GM18502 (cell line): ENCODE results near the gene SLC27A2.
"Not testable (repeated sequence)": the region's sequence is repeated elsewhere in the genome, so short reads cannot be mapped to it uniquely, and the experiment has no call there.

Source experiments
- ATAC-seq: cut with Tn5 transposase; IDR thresholded peaks from one replicate; pipeline ENCODE4 v1.9.1; 2021; ENCODE audit warnings: mild to moderate bottlenecking; ENCODE audit not compliant: unreplicated experiment, poor library complexity

SLC27A2 gene

DNA sequence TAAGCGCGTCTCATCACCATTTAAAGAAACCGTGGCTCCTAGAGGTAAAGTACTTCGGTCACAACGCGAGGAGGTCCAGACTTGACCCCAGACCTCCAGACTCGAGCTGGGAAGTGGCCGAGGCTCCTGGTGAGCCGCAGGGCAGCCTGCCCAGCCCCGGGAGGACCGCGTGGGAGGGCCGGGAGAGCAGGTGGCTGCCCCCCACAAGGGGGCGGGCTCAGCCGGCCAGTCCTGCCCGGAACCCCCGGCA, at the start of gene SLC27A2:
SLC27A2 (plus strand) TSS at position 228 of the 250 bp plus-strand sequence. CDS start 232 bp downstream, outside the sequence.
- ATAC-seq, result peak; percentile 61

DNA sequence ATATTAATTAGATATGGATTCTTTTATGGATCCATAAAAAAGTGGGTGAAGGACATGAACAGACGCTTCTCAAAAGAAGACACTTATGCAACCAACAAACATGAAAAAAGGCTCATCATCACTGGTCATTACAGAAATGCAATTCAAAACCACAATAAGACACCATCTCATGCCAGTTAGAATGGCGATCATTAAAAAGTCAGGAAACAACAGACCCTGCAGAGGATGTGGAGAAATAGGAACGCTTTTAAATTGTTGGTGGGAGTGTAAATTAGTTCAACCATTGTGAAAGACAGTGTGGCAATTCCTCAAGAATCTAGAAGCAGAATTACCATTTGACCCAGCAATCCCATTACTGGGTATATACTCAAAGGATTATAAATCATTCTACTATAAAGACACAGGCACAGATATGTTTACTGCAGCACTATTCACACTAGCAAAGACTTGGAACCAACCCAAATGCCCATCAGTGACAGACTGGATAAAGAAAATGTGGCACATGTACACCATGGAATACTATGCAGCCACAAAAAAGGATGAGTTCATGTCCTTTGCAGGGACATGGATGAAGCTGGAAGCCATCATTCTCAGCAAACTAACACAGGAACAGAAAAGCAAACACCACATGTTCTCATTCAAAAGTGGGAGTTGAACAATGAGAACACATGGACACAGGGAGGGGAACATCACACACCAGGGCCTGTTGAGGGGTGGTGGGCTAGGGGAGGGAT, 49.6 kb upstream of the SLC27A2 start:
- not testable (repeated sequence) for ATAC-seq

DNA sequence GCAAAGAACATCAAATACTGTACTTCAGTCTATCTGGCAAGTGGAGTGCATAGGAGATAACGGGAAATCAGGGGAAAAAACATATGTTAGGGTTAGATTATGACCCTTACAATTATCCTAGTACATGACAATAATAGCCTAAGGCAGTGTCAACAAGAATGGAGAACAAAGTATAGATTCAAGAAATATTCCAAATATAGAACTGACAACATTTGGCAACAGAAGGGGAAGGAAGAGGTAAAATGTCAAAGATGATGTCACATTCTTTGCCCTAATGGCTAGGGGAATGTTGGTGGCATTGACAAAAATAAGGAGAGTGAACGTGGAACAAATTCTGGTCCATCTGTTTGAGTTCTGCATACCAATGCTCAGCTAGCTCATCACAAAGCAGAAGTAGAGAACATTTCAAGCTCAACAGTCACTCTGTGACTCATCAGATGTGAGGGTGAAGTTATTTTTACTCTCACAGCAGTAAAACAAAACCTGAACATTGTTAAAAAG, 47.4 kb upstream of the SLC27A2 start:
- ATAC-seq, result peak; percentile 86

DNA sequence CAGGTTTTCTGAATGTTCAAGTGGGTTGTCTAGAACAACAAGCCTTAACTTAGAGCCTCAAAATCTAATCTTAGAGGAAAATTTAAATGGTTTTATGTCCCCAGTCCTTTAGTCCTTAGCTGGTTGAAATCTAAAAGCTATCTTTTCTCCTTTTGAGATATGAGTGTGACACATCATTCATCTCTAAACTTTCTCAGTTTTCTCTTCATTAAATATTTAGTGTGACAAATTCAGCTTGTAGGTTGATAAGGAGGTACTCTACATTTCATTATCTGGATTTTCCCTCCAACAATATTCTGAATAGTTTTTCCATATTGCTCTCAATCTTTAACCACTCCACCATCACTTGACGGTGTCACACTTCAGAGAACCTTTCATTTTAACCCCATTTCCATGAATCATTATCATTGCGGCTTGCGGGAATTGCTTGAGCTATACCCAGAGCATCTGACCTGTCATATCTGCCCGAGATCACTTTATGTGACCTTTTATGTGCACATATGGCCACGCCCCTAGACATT, 46.9 kb upstream of the SLC27A2 start:
- peak; percentile 66 for ATAC-seq

DNA sequence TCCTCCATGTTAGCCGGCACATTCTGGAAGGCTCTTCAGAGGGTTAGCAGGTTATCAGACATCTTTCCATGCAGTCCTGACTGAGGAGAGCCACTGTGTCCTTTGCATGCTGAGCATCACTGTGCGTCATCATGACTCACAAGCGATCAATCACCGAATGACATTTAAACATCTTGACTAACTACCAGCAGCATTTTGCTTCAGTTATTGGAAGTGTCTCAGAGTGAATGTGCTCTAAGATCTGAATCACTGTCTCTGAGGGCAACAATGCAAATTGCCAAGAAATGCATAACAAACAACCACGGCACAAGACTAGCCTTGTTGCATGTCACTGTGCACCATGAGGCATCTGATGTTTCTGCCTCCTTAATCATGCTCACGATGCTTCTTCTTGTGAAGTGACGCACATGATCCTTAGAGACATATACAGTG, 44.6 kb upstream of the SLC27A2 start:
- ATAC-seq, result no peak

DNA sequence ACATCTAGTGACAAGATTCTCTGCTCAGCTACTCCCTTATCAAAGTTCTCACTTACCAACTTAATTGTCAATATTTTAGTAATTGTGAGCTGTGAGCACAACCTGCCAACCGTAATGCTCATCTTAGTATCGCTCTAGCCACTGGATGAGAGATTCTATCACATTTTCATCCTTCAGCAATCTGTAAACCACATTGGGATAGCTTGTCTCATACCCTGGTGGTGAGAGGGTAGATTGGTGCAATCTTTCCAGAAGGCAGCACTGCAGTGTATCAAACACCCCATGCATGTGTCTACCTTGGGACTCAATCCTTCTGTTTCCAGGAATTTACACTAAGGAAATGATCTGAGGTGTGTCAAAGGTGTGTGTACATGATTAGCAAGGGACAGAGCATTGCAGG, 44.1 kb upstream of the SLC27A2 start:
- ATAC-seq, result no peak

DNA sequence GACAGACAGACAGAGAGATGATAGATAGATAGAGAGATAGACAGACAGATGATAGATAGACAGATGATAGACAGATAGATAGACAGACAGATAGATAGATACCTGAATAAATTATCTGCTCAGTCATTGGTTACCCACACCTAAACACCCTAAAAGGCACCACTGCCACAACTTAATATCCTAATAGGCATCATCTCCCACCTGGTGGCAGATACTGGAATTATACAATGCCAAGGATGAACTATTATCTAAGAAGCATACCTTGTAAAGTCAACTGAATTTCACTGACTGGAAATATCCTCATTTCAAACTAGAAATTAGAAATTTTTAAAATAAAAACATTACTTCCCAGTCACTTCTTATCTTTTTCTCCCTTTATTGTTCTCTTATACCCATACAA, 43.6 kb upstream of the SLC27A2 start:
- ATAC-seq, result no peak

DNA sequence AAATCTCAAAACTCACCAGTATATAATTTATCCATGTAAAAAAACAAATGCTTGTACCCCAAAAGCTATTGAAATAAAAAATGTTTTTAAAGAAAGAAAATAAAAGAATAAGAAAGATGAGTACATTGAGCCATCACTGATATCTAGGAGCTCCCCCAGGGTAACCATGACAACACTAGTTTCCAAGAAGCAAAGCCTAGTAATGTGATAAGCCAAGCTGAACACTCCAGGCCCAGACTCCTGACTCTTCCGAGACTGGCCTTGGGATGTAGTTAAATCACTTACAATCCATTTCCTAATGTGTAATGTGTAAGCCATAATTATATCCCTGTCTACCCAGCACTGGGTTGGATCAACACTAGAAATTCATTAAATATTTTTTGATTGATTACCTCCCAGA, 41.9 kb upstream of the SLC27A2 start:
- no peak for ATAC-seq

DNA sequence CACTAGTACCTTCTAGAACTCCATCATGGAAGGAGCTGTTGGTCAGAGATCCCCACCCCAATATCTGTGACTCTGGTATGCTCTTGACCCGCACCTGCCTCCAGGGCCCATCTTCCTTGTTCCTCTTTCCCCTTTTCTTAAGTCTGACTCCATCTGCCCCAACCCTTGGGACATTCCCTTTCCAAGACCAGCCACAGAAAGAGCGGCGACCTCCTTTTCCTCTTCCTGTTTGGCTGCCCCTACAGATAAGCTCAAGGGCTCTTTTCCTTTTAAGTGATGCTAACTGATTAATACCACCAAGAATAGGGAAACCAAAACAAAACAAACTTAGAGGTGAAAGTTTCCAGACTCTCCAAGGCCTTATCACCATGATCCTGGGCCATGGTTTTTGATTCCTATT, 41.0 kb upstream of the SLC27A2 start:
- no peak for ATAC-seq

DNA sequence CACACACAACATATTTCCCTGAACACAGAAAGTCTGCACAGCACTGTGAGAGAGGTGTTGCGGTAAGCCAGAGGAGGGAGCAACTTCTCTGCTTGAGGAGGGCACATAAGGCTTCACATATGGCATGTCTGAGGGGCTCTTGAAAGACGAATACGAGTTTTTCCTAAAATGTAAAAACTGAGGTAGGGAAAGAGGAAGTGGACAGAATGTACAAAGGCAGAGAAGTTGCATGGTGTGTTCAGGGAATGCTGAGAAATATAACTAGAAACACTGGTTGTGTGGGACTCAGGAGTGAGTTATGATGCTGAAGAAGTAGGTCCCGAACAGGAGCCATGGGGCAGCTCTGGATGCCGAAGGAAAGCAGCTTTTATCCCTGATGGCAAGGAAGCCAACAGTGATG, 40.1 kb upstream of the SLC27A2 start:
- no peak for ATAC-seq

DNA sequence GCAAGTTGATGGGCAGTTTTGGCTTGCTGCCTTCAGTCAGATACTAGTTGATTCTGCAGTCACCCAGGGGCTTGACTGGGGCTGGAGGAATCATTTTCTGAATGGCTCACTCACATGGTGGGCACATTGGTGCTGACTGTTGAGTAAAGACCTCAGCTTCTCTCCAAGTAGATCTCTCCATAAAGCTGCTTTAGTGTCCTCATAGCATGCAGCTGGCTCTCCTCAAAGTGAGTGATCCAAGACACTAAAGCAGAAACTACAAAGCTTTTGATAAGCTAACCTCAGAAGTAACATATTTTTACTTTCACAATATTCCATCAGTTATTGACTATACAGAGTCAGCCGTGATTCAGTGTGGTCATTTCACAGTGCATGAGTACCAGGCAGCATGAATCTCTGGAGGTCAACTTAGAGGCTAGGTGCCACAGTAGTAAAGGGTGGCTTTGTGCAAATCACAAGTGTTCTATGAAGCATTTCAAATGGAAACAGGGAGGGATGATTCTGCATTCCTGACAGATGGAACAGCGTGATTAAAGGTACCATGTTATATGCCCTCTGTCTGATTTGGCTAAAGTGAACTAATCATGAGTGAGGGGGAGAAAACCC, 38.6 kb upstream of the SLC27A2 start:
- no peak for ATAC-seq

DNA sequence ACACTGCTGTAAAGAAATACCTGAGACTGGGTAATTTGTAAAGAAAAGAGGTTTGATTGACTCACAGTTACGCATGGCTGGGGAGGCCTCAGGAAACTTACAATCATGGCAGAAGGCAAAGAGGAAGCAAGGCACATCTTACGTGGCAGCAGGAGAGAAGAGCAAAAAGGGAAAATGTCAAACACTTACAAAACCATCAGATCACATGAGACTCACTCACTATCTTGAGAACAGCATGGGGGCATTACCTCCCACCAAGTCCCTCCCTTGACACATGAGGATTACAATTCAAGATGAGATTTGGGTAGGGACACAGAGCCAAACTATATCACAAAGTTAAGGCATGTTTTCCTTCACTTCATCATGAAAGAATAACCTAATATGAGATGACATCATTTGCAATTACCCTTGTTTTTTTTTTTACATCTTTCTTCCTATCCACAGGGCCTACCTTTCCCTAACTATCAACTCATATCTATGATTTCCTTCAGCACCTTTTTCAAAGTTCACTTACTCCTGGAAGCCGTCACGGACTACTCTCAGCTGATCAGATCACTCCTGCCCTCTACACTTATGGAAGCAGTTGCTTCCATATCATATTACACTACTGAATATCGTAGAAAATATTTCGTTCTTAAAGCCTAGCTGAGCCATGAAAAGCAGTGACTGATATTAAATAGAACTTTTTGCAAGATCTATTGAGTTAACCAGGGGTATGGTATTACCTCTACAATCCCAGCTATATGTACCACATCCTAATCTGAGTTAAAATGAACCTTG, 37.5 kb upstream of the SLC27A2 start:
- ATAC-seq, result no peak

DNA sequence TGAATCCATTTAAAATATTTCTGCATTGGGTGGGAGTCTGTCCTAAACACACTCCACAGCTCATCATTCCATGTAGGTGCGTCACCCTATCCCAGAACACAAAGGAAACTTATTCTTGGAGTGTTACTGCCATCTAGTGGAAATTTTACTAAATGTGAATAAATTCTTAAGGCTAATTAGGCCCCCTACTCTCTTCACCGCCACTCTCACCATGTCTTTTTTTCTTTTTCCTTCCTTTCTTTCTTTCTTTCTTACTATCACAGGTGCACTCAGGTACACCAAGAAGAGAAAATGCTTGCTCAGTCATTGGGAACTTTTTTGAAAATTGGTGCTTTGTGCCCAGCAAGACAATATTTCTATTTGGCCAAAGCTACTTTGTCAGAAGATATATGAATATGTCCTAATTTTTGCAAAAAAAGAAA, 36.5 kb upstream of the SLC27A2 start:
- ATAC-seq, result no peak

DNA sequence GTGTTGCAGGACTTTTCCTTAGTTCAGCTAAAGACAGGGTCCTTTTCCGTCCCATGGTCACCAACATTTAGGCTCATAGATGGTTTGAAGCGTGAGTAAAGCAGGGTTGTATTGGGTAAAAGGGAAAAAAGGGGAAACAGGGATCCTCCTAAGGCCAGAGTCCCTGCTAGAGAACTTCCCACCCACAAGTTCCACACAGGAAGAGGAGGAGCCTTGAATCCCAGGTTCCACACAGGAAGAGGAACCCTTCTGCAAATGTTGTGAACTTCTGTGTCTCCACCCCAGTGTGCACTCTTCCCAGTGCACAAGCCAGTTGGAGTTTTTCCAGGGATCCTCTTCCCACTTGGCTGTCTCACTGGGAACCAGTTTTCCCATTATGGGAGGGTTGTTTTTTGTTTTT, 35.4 kb upstream of the SLC27A2 start:
- no peak for ATAC-seq

DNA sequence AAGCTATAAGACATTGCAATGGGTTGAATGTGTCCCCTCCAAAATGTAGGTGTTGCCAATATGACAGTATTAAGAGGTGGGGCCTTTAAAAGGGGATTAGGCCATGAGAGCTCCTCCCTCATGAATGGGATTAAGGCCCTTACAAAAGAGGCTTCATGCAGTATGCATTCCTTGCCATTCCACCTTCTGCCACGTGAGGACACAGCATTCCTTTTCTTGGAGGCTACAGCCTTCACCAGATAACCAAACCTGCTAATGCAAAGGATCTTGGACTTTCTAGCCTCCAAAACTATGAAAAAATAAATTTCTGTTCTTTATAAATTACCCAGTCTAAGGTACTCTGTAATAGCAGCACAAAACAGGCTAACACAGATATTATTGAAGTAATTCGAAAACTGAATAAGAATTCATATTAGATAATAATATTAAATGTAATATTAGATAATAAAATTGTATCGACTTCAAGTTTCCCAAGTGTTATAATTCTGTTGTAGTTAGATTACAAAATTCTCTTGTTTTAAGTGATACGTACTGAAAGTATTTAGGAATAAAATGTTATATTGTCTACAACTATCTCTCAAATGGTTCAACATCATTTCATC, 33.5 kb upstream of the SLC27A2 start:
- ATAC-seq, result no peak

DNA sequence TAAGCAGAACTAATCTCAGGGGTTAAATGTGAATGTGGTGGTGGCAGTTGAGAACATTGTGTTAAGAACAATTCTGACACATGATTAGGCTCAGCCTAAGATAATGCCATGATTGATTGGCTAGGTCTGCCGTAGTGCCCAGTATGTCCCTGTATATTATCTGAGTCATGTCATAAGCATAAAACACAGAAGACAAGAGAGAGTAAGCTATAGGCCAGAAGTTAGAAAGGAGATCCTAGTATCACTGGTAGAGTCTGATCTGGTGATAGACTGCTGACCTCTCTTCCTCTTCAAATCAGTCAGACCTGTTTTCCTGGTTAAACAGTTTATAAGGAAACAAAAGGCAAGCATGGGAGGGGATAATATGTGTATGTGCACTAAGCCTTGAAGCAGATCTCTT, 32.9 kb upstream of the SLC27A2 start:
- no peak for ATAC-seq

DNA sequence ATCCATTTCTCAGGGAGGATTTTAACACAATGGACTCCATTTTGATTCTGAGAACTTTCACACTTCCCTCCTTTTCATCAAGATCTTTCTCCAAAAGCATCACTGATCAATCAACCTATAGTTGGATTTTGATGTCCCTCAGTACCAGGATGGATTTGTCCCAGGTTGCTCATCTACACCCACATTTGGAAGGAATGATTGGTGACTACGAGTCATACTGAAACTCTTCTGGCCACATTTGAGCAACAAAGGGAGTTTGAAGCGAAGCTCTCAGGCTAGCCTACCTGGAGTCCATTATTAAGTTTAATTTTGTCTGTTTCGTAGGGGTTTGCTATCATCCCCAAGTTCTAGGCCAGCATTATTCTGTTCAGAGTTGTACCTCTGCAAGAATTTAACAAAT, 31.6 kb upstream of the SLC27A2 start:
- ATAC-seq, result no peak

DNA sequence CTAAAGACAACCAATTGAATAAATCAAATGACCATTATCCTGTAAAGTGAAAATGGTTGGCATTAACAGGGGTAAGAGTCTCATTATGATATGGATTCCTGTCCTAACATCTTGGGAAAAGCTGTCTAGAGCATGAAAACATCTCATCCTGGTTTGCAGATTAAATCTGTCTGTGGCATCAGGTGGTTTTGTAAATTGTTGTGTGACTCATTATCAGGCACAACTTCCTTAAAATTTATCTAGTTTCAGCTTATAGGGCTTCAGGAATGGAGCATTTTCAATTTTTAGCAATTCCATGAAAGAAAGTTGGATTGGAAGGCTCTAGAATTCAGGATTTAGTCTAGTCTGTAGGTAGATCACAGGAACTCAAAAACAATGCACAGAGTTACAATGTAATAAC, 31.1 kb upstream of the SLC27A2 start:
- no peak for ATAC-seq

DNA sequence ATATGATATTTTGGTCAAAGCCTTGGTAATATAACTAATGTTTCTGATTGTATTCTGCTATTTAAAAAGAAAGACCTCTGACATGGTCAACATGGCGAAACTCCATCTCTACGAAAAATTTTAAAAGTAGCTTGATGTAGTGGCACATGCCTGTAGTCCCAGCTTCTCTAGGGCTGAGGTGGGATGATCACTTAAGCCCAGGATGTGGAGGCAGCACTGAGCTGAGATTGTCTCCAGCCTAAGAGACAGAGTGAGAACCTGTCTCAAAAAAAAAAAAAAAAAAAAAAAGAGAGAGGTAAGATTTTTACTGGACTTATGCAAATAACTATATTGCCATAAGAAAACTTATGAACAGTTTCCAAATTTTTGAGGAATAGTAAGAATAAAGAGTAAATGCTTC, 30.5 kb upstream of the SLC27A2 start:
- no peak for ATAC-seq

DNA sequence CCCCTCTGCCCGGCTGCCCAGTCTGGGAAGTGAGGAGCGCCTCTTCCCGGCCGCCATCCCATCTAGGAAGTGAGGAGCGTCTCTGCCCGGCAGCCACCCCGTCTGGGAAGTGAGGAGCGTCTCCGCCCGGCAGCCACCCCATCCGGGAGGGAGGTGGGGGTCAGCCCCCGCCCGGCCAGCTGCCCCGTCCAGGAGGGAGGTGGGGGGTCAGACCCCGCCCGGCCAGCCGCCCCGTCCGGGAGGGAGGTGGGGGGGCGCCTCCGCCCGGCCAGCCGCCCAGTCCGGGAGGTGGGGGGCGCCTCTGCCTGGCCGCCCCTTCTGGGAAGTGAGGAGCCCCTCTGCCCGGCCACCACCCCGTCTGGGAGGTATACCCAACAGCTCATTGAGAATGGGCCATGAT, 23.8 kb upstream of the SLC27A2 start:
- not testable (repeated sequence) for ATAC-seq
